Endothelial cell of umbilical vein (primary cell): Measurements from ENCODE around the gene MFAP4. TPM values are rescaled to one million over a fixed set of nuclear protein-coding genes. Genes with fewer than 3 reads are reported as not detected.

Source experiments
- BruUV-seq: library from RNA; stranded (reverse); fragments of 400-500 nt; replicated peaks from 2 replicates; lab custom pipeline; 2021; lab: Mats Ljungman, UMichigan
- CTCF ChIA-PET: fragments of 300-600, 350-600 bp; sonication (Branson Sonifier 250); formaldehyde crosslinking; loops from one replicate; lab custom pipeline; 2021; ENCODE audit warnings: antibody characterized with exemption, inconsistent platforms; lab: Charles Lee
- POLR2A ChIA-PET: fragments of 300-600, 350-600 bp; sonication (Branson Sonifier 250); formaldehyde crosslinking; loops from one replicate; lab custom pipeline; 2021; ENCODE audit warnings: antibody characterized with exemption, inconsistent platforms; lab: Charles Lee
- DNase-seq: peaks from one replicate; pipeline ENCODE4 v3.0.0-alpha.2; 2011; ENCODE audit warnings: low read depth, low spot score
- FAIRE-seq: peaks from 2 replicates; lab custom pipeline; 2011; peaks lifted over from hg19 to GRCh38; lab: Jason Lieb, UNC
- H2AFZ ChIP-seq: 2 replicates; pipeline ENCODE4 v1.6.0; 2012; ENCODE audit warnings: low read depth, low read length, control low read depth, inconsistent platforms
- H3K27ac ChIP-seq: 2 replicates; pipeline ENCODE4 v1.5.1; 2011; ENCODE audit warnings: low read depth, mild to moderate bottlenecking, control low read depth, low read length, moderate library complexity; ENCODE audit not compliant: insufficient read depth
- H3K27me3 ChIP-seq, 2 experiments: 2 replicates each; pipeline versions ENCODE4 v1.6.0 to v1.6.1; 2011; ENCODE audit warnings: low read length in 2 of 2, mixed read lengths in 1 of 2; ENCODE audit not compliant: control insufficient read depth in 2 of 2, insufficient read depth in 2 of 2
- H3K36me3 ChIP-seq, 2 experiments: 2 replicates in 1 of 2; 3 replicates in 1 of 2; pipeline ENCODE4 v1.5.1; 2011; ENCODE audit warnings: low read length in 2 of 2, mild to moderate bottlenecking in 1 of 2, moderate library complexity in 1 of 2; ENCODE audit not compliant: control insufficient read depth in 2 of 2, insufficient read depth in 2 of 2; ENCODE audit errors: extremely low read depth in 1 of 2
- H3K4me1 ChIP-seq: 3 replicates; pipeline ENCODE4 v1.5.1; 2011; ENCODE audit warnings: mild to moderate bottlenecking, low read length; ENCODE audit not compliant: control insufficient read depth, insufficient read depth; ENCODE audit errors: extremely low read depth
- H3K4me2 ChIP-seq: 2 replicates; pipeline ENCODE4 v1.6.1; 2011; ENCODE audit warnings: low read length, control low read depth, mixed read lengths; ENCODE audit not compliant: insufficient read depth
- H3K4me3 ChIP-seq, 3 experiments: fragments of 200-600 bp in 1 of 3; sonication (generic), shearing (Covaris generic) in 1 of 3; replicated peaks in 1 of 3; 2 replicates each; pipeline ENCODE4 v1.5.1; 2011 to 2016; ENCODE audit warnings: control low read depth in 3 of 3, low read length in 3 of 3, mild to moderate bottlenecking in 2 of 3, inconsistent platforms in 1 of 3, low read depth in 1 of 3, moderate library complexity in 1 of 3; ENCODE audit not compliant: insufficient read depth in 1 of 3
- H3K79me2 ChIP-seq: 2 replicates; pipeline ENCODE4 v1.6.0; 2012; ENCODE audit warnings: low read length, inconsistent platforms; ENCODE audit not compliant: control insufficient read depth, insufficient read depth
- H3K9ac ChIP-seq: replicated peaks from 2 replicates; pipeline ENCODE3; 2011; ENCODE audit warnings: low read length, control low read depth; ENCODE audit not compliant: insufficient read depth; ENCODE audit errors: extremely low read depth
- H3K9me1 ChIP-seq: replicated peaks from 3 replicates; pipeline ENCODE4 v1.6.0; 2011; ENCODE audit warnings: mild to moderate bottlenecking, low read length; ENCODE audit not compliant: control insufficient read depth, insufficient read depth; ENCODE audit errors: extremely low read depth
- H3K9me3 ChIP-seq: replicated peaks from 2 replicates; pipeline ENCODE4 v1.5.1; 2012; ENCODE audit warnings: low read length, inconsistent platforms; ENCODE audit not compliant: control insufficient read depth, insufficient read depth
- H4K20me1 ChIP-seq: replicated peaks from 2 replicates; pipeline ENCODE3; 2011; ENCODE audit warnings: mild to moderate bottlenecking, low read length; ENCODE audit not compliant: control insufficient read depth, insufficient read depth; ENCODE audit errors: extremely low read depth
- JUN ChIP-seq: IDR thresholded peaks from 2 replicates; pipeline ENCODE4 v1.6.1; 2011; ENCODE audit warnings: borderline replicate concordance, low read depth; ENCODE audit not compliant: insufficient read length, insufficient read depth
- POLR2A ChIP-seq: IDR thresholded peaks from 2 replicates; pipeline ENCODE4 v1.6.1; 2012; ENCODE audit warnings: low read depth, mild to moderate bottlenecking, control low read depth, low read length
- dilution Hi-C: fragments of 300-500 bp; cut with MboI; formaldehyde crosslinking; loops from one replicate; pipeline ENCODE4 v1.15.0; 2019; ENCODE audit warnings: low sequenced_read_pairs; ENCODE audit not compliant: extremely low pct_ligation_motif_present
- intact Hi-C: fragments of 100-400 bp; cut with micrococcal nuclease; formaldehyde crosslinking; loops from one replicate; pipeline ENCODE4 v1.10.0; 2022
- polyA plus RNA-seq, 4 experiments: library from polyadenylated mRNA; depleted of rRNA in 3 of 4; stranded (reverse) in 3 of 4; unstranded in 1 of 4; fragments of >200 nt; gene quantifications; 2 replicates each; pipeline versions ENCODE4 v1.2.1 to v1.2.3, GENCODE V29; 2011 to 2012; ENCODE audit warnings: missing spikeins in 1 of 4
- total RNA-seq: library from RNA; stranded (reverse); gene quantifications from 2 replicates; pipeline ENCODE4 v1.2.3, GENCODE V29; 2021
- TF ChIP-seq, protein P1 (sequence below), 2 donors: IDR thresholded peaks; 1 replicate in 1 of 2; 2 replicates in 1 of 2; pipeline ENCODE4 v1.5.1; 2011; ENCODE audit warnings: low read length in 2 of 2, mild to moderate bottlenecking in 2 of 2, moderate library complexity in 2 of 2, control low read depth in 1 of 2, inconsistent platforms in 1 of 2, low read depth in 1 of 2; ENCODE audit not compliant: insufficient read depth in 1 of 2; ENCODE audit errors: extremely low read depth in 1 of 2

The MFAP4 gene
- total and polyA plus RNA-seq, 2 donors (not counting 3 experiments of a cell fraction or from before 2014, with no cell fraction given) = not detected

DNA sequence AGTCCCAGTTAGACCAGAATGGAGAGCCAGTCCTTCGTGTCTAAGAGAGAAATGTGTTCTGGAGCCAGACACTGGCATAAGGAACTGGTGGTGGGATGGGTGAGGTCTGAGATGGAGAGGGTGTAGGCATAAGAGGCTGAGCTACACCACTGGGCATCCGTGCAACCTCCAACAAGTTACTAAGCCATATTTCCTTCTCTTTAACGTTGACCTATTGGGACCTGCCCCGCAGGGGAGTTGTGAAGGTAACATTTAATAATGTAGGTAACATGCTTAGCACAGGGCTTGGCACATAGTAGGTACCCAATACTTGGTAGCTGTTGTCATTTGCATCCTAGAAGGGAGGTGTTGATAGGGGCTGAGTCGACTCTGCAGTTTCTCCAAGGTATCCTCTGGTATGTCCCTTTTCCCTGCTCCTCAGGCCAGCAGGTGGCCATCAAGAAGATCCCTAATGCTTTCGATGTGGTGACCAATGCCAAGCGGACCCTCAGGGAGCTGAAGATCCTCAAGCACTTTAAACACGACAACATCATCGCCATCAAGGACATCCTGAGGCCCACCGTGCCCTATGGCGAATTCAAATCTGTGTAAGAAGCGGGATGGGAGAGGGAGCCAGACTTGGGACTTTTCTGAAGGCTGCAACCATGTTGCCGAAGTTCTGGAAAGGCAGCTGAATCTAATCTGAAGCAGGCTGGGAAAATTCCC is 7.5 kb downstream of the MFAP4 start:
- peaks cover 13 to 25% of the 10 kb centered on the region in 2 experiments for H3K36me3 ChIP-seq
- peak overlapping the region; percentile 54 for H3K9ac ChIP-seq
- FAIRE-seq = no peak
- ChIA-PET POLR2A (no interaction called here), CTCF (interaction anchor here (1.4 to 3.3 kb wide), 4 partner anchors 17 to 383 kb away, joined by 3 to 38 read pairs (median 10); partner anchors contain the start of gene B9D1)
- H3K9me3 ChIP-seq = no peaks in the 10 kb centered on the region
- H3K4me2 ChIP-seq = peak overlapping the region; percentile 49
- H3K4me1 ChIP-seq = peaks cover 7% of the 10 kb centered on the region
- no peak for DNase-seq
- H3K9me1 ChIP-seq = no peaks in the 10 kb centered on the region
- H3K27ac ChIP-seq = no peak overlapping the region
- H3K27me3 ChIP-seq = no peaks in the 10 kb centered on the region
- intact Hi-C loops (loop anchor here (5.0 kb wide), 2 partner anchors 68 to 128 kb away; no protein-coding TSS in a partner anchor), dilution Hi-C loops (no loop called here)
- H3K79me2 ChIP-seq = peaks cover 15% of the 10 kb centered on the region
- peak overlapping the region in 2 of 3 experiments; percentile 52 to 80 for H3K4me3 ChIP-seq
- TF ChIP-seq POLR2A = no peak
- TF ChIP-seq JUN = no peak
- H2AFZ ChIP-seq = no peak overlapping the region
- no TSS peak for BruUV-seq
- no peaks in the 10 kb centered on the region for H4K20me1 ChIP-seq

DNA sequence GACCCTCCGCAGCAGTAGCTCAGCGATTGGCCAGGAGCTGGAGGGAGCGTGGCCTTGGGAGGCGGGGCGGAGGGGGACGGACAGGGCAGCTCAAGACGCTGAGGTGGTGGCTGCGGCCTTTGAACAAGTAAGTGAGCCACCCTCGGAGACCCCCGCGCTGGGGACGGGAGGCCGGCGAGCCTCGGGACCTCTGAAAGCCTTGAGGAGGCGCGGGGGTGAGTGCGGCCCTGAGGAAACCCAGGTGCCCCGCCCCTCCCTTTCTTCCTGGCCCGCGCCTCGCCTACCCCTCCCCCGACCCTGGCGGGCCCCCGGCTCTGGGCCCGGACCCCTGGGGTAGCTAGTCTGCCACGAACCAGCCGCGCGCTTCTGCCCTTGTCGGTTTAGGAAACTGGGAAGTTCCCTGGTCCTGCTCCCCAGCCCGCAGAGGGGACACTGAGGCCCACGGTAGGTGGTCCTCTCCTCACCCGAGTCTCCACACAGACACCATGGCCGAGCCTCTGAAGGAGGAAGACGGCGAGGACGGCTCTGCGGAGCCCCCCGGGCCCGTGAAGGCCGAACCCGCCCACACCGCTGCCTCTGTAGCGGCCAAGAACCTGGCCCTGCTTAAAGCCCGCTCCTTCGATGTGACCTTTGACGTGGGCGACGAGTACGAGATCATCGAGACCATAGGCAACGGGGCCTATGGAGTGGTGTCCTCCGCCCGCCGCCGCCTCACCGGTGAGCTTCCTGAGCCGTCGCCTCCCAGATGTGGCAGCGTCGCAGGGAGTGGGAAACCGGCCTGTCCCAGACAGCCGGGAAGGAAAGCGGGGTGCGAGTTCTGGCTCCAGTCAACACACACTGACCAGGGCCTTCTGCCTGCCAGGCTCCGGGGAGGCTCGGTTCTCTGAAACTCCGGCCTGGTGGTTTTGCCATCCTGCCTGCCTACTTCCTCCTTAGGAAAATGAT is 8.3 kb downstream of the MFAP4 start, which contains the start of gene MAPK7:
Gene MAPK7 (plus strand): TSS at position 83 of the 945 bp plus-strand sequence. CDS start 403 bp downstream, at position 486.
- ChIA-PET CTCF (interaction anchor here (0.6 to 3.3 kb wide), 16 partner anchors 8 to 418 kb away, joined by 3 to 62 read pairs (median 4); partner anchors contain the start of gene B9D1), POLR2A (interaction anchor here (0.6 to 1.8 kb wide), 3 partner anchors 8 to 481 kb away, joined by 3 to 15 read pairs (median 3); partner anchors contain the start of gene B9D1)
- H3K27ac ChIP-seq = peak within 1 kb of the TSS; percentile 59
- TF ChIP-seq, protein P1, sequence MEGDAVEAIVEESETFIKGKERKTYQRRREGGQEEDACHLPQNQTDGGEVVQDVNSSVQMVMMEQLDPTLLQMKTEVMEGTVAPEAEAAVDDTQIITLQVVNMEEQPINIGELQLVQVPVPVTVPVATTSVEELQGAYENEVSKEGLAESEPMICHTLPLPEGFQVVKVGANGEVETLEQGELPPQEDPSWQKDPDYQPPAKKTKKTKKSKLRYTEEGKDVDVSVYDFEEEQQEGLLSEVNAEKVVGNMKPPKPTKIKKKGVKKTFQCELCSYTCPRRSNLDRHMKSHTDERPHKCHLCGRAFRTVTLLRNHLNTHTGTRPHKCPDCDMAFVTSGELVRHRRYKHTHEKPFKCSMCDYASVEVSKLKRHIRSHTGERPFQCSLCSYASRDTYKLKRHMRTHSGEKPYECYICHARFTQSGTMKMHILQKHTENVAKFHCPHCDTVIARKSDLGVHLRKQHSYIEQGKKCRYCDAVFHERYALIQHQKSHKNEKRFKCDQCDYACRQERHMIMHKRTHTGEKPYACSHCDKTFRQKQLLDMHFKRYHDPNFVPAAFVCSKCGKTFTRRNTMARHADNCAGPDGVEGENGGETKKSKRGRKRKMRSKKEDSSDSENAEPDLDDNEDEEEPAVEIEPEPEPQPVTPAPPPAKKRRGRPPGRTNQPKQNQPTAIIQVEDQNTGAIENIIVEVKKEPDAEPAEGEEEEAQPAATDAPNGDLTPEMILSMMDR (IDR thresholded peaks at IDR 0.05; ENCODE audit: extremely low read depth in 1 of 2, insufficient read depth in 1 of 2, low read depth in 1 of 2, low read length in 2 of 2) = no peak
- FAIRE-seq (peak; percentile 55), DNase-seq (no peak)
- H3K4me2 ChIP-seq = peak within 1 kb of the TSS; percentile 97
- no TSS peak for BruUV-seq
- peaks cover 7% of the 10 kb centered on the region for H3K4me1 ChIP-seq
- no peaks in the 10 kb centered on the region for H3K9me3 ChIP-seq
- dilution Hi-C loops = no loop called here
- no peaks in the 10 kb centered on the region for H3K27me3 ChIP-seq
- peaks cover 15% of the 10 kb centered on the region for H3K79me2 ChIP-seq
- no peaks in the 10 kb centered on the region for H3K9me1 ChIP-seq
- peak within 1 kb of the TSS; percentile 33 for H2AFZ ChIP-seq
- peak within 1 kb of the TSS; percentile 80 for H3K9ac ChIP-seq
- peak within 1 kb of the TSS; percentile 72 to 94 (median 80) for H3K4me3 ChIP-seq
- no peaks in the 10 kb centered on the region for H4K20me1 ChIP-seq
- intact Hi-C loops = loop anchor here (1.0 to 5.0 kb wide), 3 partner anchors 16 to 129 kb away; partner anchors contain the start of gene B9D1
- peaks cover 13 to 22% of the 10 kb centered on the region in 2 experiments for H3K36me3 ChIP-seq
